SKM-1 treated with dmso at 0.1 percent for 144 hours (cell line): ENCODE measurements around the gene SLC13A4.
"Not testable (repeated sequence)": the region's sequence is repeated elsewhere in the genome, so short reads cannot be mapped to it uniquely, and the experiment has no call there.

ENCODE experiments used
- DNase-seq: peaks from one replicate; lab custom pipeline; 2025; ENCODE audit not compliant: unreplicated experiment; lab: John Stamatoyannopoulos, UW

SLC13A4 gene

GRCh38 chr7:135666156-135666555 lies 61.8 kb downstream of the SLC13A4 start:
- no peak for DNase-seq

- no peak for DNase-seq
Observed at GRCh38 chr7:135665042-135665441, 62.9 kb downstream of the SLC13A4 start.

DNA sequence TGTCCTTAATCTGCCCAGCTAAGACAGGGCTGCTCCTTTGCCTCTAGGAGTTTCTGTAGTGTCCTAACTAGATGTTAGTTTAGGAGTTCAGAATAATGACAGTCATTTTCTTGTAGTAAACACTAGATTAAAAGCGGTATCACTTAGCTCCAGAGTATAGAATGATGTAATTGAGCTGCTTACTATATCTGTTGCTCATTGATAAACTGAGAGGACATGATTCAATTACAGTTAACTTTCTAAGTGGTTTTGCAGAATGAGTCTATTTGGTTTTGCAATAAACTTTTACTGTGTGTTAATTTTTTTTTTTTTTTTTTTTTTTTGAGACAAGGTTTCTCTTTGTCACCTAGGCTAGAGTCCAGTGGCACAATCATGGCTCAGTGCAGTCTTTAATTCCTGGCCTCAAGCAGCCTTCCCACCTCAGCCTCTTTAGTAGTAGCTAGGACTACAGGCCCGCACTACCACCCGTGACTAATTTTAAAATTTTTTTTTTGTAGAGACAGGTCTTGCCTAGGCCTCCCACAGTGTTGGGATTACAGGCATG lies 63.9 kb downstream of the SLC13A4 start:
- no peak for DNase-seq

DNA sequence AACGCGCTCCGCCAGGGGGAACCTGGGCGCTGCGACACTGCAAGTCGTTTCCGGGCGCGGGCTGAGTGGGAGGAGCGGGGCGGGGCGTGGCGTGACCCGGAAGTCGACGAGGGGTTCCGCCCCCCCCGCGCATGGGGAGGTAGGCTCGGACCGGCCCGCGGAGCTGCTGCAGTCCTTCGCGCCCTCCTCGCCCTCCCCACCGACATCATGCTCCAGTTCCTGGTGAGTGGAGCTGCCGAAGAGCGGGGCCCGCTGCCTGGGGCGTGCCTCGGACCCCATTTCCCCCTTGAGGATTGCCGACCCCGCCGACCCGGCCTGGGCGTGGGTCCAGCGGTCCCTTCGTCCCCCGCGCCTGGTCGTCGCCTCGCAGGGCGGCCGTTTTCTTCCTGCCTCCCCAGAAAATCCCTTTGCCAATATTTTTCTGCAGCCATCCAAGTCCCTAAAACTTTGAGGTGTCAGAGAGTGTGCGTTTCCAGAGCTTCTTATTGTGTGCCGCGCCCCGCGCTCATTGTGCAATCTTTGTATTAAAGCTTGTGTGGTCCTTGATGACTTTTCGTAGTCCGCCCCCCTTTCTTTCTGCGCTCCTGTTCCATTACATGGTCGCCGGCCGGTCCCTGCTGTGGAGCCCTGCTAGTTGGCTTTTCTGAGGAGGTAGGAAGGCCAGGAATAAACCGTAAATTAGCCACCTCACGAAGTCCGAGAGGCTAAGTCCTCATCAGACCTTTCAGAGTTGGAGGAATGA lies 65.4 kb downstream of the SLC13A4 start, which contains the start of gene STMP1:
TSS of gene STMP1 (plus strand) at position 142 of the 742 bp plus-strand sequence.
- DNase-seq, result peak; percentile 87

- DNase-seq, result no peak
Observed at GRCh38 chr7:135662123-135662372, 65.9 kb downstream of the SLC13A4 start.

GRCh38 chr7:135661311-135662122 lies 66.5 kb downstream of the SLC13A4 start:
- no peak for DNase-seq

DNA sequence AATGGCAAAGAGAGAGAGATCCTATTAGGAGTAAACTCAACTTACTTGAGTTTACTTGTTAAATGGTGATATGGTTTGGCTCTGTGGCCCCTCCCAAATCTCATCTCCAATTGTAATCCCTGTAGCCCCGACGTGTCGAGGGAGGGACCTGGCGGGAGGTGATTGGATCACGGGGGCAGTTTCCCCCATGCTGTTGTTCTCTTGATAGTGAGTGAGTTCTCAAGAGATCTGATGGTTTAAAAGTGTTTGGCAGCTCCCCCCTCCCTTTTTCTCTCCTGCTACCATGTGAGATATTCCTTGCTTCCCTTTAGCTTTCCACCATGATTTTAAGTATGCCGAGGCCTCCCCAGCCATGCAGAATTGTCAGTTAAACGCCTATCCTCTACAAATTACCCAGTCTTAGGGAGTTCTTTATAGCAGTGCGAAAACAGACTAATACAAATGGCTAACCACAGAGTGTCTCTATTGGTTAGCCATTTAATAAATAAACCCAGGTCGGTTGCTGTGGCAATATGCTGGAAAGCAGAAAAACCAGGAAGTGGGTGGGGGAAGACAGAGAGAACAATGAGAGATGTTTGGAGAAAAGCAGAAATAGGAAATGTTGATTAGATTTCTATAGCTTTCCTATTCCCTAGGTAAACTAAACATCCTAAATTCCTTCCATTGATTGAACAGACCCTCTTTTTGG lies 68.7 kb downstream of the SLC13A4 start:
- peak; percentile 24 for DNase-seq

GRCh38 chr7:135658564-135658963 lies 69.4 kb downstream of the SLC13A4 start:
- DNase-seq, result no peak

- DNase-seq, result no peak
Observed at GRCh38 chr7:135653340-135654080, 74.5 kb downstream of the SLC13A4 start.

DNA sequence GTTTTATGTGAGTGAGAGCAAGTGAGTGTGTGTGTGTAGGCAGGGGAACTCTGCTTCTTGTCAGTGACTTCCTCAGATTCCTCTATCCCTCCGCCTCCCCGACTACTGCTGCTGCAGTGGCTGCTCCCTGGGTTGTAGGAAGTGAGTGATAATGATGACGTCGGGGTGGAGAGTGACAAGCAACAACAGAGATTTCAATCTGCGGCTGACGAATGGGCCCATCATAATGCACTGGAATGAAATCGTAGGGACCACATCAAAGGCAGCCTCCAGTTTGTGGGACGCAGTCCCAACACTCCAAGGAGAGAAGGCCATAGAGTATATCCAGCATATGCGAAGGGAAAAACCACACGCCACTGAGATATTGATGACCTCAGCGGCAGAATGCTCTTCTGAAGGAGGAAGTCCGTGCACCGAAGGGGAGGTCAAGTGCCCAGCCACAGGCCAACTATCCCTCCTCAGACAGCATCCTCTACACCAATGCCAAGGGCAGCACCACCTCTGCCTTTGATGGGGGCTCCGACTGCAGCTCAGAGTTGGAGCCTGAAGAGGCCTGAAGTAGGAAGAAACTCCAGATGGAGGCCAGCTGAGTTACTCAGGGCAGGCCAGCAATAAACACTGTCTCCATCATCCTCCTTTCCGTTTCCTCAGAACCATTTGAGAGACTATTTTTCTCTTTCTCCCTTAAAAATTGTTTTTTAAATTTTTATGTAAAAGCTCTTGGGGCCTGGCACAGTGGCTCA lies 77.0 kb downstream of the SLC13A4 start:
- DNase-seq, result no peak

- DNase-seq, result no peak
Observed at GRCh38 chr7:135648235-135648634, 79.8 kb downstream of the SLC13A4 start.

DNA sequence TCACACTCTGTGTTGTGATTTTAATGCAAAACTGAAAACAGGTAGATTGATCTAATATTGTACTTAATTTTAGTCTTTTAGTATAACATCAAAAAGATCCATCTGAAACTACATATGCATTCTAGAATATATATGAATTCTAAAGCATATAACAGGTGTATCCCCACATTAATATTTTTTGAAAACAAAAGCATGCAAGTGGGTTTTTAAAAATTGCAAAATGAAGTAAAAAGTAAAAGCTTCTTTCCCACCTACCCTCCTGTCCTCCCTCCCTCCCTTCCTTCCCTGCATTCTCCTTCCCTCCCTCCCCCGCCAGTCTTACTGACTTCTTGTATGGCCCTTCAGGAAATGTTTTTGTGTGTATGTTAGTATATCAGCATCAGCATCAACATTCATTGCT lies 80.2 kb downstream of the SLC13A4 start:
- no peak for DNase-seq

GRCh38 chr7:135645296-135645904 lies 82.6 kb downstream of the SLC13A4 start:
- peak; percentile 58 for DNase-seq

- no peak for DNase-seq
Observed at GRCh38 chr7:135644729-135645128, 83.3 kb downstream of the SLC13A4 start.

DNA sequence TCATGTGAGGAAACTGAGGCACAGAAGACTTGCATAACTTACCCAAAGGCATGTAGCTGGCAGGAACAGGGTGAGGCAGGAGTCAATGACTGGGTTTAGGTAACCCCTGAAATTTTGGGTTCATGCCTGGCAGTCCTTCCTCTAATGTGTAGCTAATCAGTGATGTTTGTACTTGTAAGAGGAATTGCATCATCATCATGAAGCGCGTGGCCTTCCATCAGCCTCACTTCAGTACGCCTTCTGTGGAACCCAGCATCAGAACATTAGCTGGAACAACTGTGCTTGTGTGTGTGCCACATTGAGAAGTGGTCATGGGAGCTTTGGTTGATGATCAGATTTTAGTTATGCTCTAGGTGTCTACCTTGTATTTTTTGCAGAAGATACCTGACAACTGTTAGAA lies 83.8 kb downstream of the SLC13A4 start:
- DNase-seq, result no peak

- DNase-seq, result not testable (repeated sequence)
Observed at GRCh38 chr7:135639690-135640089, 88.3 kb downstream of the SLC13A4 start.

- DNase-seq, result no peak
Observed at GRCh38 chr7:135634191-135634878, 93.7 kb downstream of the SLC13A4 start.
